Fibroblast of the aortic adventitia (primary cell): Measurements from ENCODE around the gene JAKMIP2. TPM values are rescaled to one million over a fixed set of nuclear protein-coding genes. Genes with fewer than 3 reads are reported as not detected.
A peak's percentile ranks its signal among the peaks of the same experiment; 100 is the strongest.

Experiments used
- DNase-seq: peaks from one replicate; pipeline ENCODE4 v3.0.0-alpha.2; 2010; ENCODE audit warnings: low read depth
- H3K4me3 ChIP-seq: 2 replicates; pipeline ENCODE4 v1.5.1; 2011; ENCODE audit warnings: low read depth, mild to moderate bottlenecking, control low read depth, low read length, moderate library complexity
- total RNA-seq: library from RNA; depleted of rRNA; stranded (reverse); fragments of >200 nt; gene quantifications from 2 replicates; pipeline ENCODE4 v1.2.3, GENCODE V29; 2012; ENCODE audit warnings: low replicate concordance
- TF ChIP-seq, protein P1 (sequence below): IDR thresholded peaks from 2 replicates; pipeline ENCODE4 v1.5.1; 2011; ENCODE audit warnings: mild to moderate bottlenecking, low read length, control low read depth, inconsistent platforms; ENCODE audit not compliant: insufficient read depth

JAKMIP2 gene
- total RNA-seq, 1 donor = 1.4 TPM

DNA sequence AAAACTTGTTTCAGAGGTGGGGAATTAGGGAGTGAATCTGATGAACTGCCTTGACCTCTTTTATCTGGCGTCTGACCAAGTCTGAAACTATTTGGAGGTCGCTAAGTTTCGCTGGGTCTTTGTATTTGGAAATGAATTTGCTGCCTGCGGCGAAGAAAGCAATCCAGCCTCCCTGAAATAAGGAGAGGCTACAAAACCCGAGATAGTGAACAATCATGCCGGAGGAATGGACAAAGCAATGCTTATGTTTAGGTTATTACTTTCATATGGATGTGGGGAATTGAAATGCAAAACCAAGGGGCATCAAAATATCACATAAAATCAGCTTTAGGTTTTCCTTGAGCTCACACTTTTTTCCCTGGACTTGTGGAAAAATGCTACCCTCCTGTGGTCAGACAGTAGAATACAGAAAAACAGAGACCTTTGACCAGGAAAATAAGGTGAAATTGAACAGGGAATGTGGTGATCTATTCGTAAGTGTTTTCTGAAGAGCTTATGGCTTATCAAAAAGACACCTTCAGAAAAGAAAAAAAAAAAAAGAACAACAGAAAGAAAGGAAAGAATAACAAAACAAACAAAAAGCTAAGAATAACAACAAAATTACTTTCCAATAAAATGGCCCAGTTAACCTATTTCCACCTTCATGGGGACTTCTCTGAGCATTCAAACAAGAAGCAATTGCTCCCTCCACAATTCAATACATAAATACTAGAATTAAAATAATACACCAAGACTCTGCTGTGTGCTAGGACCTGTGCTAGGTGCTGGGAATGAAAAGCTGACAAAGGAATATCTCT, 204.1 kb downstream of the JAKMIP2 start:
- TF ChIP-seq, protein P1, sequence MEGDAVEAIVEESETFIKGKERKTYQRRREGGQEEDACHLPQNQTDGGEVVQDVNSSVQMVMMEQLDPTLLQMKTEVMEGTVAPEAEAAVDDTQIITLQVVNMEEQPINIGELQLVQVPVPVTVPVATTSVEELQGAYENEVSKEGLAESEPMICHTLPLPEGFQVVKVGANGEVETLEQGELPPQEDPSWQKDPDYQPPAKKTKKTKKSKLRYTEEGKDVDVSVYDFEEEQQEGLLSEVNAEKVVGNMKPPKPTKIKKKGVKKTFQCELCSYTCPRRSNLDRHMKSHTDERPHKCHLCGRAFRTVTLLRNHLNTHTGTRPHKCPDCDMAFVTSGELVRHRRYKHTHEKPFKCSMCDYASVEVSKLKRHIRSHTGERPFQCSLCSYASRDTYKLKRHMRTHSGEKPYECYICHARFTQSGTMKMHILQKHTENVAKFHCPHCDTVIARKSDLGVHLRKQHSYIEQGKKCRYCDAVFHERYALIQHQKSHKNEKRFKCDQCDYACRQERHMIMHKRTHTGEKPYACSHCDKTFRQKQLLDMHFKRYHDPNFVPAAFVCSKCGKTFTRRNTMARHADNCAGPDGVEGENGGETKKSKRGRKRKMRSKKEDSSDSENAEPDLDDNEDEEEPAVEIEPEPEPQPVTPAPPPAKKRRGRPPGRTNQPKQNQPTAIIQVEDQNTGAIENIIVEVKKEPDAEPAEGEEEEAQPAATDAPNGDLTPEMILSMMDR = peak; percentile 70
- peak overlapping the region; percentile 46 for H3K4me3 ChIP-seq
- peak; percentile 86 for DNase-seq

DNA sequence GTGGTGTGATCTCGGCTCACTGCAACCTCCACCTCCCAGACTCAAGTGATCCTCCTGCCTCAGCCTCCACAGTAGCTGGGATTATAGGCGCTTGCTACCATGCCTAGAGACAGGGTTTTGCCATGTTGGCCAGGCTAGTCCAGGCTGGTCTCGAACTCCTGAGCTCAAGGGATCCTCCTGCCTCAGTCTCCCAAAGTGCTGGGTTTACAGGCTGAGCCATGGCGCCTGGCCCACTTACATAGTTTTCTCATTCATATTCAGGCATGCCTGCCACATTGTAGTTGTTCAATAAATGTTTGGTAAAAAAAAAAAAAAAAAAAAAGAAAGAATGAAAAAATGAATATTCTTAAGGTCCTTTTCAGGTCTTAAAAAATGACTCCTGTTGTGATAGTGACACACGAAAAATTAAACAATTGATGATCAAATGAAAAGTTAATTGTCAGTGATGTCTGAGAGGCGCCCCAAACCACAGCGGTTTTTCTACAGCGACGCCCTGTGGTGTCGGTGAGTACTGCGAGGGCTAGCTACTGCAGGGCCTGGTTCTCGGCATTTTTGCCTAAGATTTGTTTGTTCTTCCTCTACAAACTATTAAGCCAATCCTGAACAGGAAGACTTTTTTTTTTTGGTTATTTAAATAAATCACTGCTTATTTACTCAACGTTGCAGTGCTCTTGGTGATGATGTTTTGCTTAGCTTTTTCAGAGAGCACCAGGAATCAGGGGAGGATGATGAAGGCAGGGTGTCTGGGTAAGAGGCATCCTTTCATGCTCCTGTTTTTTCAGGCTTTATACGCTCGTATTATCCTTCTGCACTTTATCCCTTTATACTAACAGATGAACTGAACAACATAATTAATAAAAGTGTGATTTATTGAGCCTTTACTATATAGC, 205.6 kb downstream of the JAKMIP2 start:
- TF ChIP-seq, protein P1 = peak; percentile 98
- no peak overlapping the region for H3K4me3 ChIP-seq
- DNase-seq = peak; percentile 60

DNA sequence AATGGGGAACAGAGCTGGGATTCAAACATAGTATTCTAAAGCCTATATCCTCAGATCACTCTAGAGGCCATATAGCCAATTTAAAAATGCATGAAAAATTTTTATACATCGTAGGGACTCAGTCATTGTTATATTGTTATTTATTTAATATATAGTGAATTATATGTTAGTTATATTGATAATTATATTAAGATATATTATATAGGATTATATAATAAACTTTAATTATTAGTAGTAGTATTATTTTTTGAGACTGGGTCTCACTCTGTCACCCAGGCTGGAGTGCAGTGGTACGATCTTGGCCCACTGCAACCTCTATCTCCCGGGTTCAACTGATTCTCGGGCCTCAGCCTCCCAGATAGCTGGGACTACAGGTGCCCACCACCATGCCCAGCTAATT, 206.9 kb downstream of the JAKMIP2 start:
- no peak overlapping the region for H3K4me3 ChIP-seq
- TF ChIP-seq, protein P1 = no peak
- no peak for DNase-seq

DNA sequence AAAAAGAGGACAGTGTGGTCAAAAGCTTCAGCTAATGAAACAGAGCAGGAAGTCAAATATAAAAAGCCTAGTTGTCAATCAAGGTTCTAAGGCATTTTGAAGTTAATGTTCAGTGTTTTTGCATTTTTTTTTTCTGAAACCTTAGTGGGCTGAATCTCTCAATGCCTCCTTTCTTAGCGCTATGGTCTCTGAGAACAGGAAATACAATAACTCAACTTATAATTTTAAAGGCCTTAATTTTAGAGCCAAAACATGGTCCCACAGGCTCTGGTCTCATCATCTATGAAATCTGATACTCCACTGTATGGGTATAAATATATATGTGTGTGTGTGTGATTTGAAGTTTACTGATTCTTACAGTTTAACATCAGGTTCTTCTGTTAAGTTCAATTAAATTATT, 209.3 kb downstream of the JAKMIP2 start:
- DNase-seq = no peak
- TF ChIP-seq, protein P1 = no peak
- H3K4me3 ChIP-seq = no peak overlapping the region

DNA sequence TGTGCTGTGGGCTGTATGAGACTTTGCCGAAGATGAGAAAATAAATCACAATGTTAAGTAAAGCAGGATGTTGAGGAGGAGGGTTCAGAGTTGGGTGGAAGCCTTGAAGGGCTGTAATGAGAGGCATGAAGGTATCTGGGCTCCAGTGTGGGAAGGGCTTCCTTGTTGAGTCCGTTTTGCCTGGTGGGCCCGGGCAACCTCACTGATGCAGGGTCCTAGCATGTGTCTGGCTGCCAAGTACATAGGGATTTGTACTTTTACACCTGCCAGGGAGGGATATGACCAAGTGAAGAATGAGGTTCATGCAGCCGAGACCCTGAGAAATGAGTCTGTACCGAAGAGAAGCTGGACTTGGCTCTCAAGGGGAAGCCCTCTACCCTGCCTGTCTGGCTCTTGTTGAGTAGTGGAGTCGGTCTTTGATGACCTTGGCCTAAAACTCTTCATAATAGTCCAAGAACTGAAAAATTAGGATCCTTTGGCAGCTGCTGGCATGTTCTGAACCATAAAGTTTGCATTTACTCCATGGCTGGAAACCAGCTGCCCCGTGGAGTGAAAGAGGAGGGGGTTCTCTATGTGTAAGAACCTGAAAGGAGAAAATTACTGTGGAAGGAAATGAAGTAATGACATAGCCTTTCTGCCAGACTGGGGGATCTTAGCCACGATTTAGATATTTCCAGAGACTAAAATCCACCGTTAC, 213.7 kb downstream of the JAKMIP2 start:
- TF ChIP-seq, protein P1 = no peak
- no peak overlapping the region for H3K4me3 ChIP-seq
- DNase-seq = no peak

DNA sequence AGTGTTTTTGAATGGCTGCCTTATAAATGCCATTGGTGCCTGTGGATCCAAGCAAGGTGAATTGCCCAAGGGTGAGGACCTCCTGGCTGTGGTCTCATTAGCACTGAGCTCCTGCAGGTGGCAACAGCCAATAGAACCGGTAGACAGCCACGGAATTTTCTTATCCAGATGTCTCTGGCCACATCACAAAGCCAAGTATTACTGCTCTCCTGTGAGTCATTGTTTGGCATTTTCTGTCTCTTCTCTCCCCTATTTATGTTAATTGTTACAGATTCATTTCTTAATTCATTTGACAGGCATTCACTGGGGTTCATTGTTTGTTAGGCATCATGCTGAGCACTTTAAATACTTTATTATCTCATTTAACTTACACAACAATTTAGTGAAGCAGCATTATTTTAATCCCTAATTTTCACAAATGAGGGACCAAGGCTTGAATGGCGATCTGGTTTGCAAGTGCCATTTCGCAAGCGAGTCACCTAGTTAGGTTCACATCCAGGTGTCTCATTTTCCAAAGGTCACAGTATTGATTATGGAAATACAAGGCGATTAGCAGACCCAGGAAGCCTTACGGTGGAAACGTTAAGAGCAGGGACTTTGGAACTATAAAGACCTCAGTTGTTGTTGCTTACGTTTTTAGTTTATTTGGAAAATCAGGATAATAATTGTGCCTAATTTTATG, 214.5 kb downstream of the JAKMIP2 start:
- DNase-seq = peak; percentile 77
- no peak overlapping the region for H3K4me3 ChIP-seq
- TF ChIP-seq, protein P1 = no peak
